GM21515 (cell line): Measurements from ENCODE around the gene TAOK2.
A peak's percentile ranks its signal among the peaks of the same experiment; 100 is the strongest.

ENCODE experiments used
- ATAC-seq: cut with Tn5 transposase; IDR thresholded peaks from one replicate; pipeline ENCODE4 v1.9.1; 2021; ENCODE audit not compliant: unreplicated experiment

TAOK2 gene

DNA sequence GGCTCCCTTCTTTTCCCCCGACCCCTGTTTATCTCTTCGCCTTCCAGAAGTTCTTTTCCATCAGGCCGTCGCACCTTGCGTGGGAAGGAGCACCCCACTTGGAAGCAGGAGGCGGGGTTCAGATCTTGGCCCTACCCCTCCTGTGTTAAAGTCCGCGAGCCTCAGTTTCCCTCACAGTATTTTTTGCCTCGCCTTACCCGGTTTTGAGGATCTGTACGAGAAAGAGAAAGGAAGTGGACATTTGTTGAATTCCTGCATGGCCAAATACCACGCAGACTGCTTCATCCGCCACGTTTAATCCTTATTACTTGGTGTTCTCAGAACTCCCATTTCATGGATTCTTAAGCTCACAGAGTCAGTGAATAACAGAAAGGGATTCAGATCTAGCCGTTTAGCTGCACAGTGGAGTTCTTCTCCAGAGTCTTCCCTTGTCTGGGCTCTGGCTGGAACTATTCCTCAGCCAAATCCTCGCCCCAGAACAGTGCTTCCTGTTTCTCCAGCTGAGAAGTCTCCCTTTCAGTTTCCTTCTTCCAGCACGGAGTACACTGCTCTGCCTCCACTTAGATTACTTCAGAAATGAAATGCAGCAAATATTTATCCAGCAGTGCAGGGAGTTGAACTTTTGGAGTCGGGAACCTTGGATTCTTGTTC is 11.2 kb upstream of the TAOK2 start:
- ATAC-seq = peak; percentile 4

- no peak for ATAC-seq
These were observed 10.5 kb upstream of the TAOK2 start for GRCh38 chr16:29963021-29963743.

- ATAC-seq = no peak
These were observed 5.5 kb upstream of the TAOK2 start for GRCh38 chr16:29968205-29968604.

DNA sequence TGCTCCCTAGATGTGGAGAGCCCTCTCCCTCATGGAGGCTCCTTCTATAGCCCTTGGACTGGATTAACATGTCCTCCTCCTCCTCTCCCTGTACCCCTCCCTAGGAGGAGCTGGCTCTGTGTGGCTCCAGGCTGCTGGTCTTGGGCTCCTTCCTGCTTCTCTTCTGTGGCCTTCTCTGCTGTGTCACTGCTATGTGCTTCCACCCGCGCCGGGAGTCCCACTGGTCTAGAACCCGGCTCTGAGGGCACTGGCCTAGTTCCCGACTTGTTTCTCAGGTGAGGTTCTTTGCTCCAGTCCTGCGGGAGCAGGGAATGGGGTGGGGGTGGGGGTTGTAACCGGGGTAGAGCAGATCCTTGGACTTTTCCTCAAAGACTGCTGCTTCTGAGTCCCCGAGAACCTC is 2.4 kb upstream of the TAOK2 start:
- ATAC-seq = no peak

- ATAC-seq = no peak
These were observed 1.2 kb upstream of the TAOK2 start for GRCh38 chr16:29972500-29972899.

DNA sequence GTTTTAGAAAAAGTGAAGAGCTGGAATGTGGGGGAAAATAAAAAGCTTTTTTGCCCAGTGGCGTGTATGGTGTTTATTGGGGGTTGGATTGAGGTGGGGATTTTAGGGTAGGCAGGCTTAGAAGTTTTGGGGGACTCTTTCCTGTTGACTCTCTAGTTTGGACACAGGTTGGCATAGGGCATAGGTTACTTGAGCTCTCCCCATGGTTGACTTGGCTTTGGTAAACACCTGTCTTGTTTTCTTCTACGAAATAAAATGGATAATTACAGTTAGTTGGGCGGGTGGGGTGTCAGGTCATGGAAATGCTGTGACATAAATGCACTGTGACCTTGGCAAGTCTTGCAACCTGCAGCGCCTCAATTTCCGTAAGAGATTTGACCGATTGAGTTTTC is 680 bp upstream of the TAOK2 start:
- ATAC-seq = no peak

DNA sequence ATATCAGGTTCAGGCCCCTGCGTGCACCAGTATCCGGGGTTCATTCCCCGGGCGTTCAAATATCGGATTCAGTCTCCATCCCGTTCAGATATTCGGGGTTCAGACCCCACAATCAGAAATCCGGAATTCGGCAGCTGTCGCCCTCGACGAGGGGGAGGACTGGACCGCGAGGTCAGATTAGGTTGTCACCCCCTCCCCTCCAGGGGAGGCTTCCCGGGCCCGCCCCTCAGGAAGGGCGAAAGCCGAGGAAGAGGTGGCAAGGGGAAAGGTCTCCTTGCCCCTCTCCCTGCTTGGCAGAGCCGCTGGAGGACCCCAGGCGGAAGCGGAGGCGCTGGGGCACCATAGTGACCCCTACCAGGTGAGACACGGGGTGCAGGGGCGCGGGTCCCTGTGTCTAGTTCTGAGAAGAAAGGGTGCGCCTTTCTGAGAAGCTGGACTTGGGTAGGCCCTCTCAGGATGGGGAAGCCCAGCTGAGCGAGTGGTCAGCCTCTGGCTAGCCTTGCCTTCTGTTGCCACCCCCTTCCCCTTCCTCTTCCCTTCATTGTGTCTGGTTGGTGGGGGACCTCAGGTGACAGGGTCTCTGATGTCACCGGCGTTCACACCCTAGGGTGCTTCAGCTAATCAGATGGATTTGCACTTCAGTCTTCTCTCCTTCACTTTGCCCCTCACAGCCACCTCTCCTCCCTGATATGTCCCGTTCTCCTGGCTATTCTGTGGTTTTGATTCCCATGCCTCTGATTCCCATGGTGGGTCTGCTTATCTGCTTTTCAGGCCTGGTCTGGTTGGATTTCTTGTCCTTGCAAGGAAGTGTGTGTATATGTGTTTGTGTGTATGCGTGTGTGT is 844 bp downstream of the TAOK2 start:
- ATAC-seq = no peak

GRCh38 chr16:29975134-29975538 is 1.5 kb downstream of the TAOK2 start:
- ATAC-seq = no peak

DNA sequence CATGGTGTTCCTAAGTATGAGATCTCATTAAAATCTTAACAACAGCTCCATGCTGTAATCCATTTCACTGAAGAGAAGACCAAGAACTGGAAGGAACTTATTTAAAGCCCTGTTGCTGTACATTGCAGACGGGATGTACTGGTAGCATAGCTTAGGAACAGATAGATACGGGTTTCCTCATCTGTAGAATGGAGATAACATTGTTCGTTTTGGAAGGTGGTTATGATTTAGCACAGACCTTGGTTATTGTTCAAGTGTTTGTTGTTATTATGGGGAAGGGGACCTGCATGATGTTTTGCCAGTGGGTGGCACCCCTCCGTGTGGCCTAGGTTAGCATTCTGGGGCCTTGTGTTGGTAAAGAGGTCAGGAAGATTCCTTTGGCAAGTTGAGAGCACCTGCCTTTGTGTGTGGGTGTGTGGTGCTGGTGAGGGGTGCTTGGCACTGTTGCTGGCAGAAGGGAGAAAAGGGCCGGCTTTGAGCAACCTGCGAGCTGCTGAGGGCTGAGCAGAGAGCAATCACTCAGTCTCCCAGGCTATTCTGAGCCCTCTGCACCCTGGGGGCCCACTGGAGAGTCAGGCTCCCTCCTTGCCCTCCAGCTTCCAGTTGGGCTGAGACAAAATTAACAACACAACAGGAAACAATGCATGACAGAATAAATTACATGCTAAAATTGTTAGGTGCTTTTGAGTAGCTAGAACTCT is 2.3 kb downstream of the TAOK2 start:
- ATAC-seq = no peak

GRCh38 chr16:29977063-29977825 is 3.6 kb downstream of the TAOK2 start:
- no peak for ATAC-seq

GRCh38 chr16:29978081-29978480 is 4.4 kb downstream of the TAOK2 start:
- ATAC-seq = no peak

DNA sequence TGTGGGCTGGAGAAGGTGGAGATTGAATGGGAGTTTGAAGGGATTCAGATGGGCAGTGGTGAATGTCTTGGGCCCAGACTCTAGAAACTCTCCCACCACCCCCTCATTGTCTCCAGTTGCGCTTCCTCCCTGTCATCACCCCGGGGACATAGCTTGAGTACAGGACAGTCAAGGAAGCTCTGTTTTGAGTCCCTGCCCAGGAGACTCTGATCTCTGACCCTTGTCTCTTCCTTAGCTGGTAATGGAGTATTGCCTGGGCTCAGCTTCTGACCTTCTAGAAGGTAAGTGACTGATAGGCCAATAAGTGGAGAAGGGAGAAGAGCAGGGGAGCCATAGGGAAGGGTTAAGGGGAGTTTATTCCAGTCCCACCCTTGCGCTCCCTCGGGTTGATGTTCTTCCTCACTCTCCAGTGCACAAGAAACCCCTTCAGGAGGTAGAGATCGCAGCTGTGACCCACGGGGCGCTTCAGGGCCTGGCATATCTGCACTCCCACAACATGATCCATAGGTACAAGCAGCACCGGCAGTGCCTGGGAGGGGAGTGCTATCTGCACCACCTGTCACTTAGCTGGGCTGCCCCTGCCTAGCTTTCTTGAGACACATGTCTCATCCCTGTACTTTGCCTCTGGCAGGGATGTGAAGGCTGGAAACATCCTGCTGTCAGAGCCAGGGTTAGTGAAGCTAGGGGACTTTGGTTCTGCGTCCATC is 5.0 kb downstream of the TAOK2 start:
- ATAC-seq = no peak

GRCh38 chr16:29982560-29983419 is 9.1 kb downstream of the TAOK2 start:
- ATAC-seq = no peak

DNA sequence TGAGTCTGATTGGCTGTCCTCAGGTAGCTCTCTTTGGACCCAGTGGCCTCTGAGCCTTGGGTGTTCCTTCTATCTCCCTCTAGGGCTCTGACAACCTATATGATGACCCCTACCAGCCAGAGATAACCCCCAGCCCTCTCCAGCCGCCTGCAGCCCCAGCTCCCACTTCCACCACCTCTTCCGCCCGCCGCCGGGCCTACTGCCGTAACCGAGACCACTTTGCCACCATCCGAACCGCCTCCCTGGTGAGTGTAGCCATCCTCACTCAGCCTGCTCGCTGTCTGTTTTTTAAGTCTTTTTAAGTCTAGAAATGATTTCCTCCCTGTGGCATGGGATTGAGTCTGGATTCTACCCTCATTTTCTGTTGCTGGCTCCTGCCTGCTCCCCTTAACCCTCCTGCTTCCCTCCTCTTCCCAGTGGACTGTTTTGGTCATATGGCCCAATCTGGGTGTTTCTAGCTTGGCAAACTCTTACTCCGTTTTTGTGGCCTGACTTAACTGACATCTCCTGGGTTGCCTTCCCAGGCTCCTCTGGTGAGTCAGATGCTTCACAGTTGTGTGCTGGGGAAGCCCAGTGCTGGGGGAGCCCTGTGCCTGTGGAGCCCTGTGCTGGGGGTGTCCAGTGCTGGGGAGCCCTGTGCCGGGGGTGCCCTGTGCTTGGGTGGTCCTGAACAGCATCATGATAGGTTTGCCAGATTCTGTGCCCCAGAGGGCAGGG is 9.9 kb downstream of the TAOK2 start:
- no peak for ATAC-seq

DNA sequence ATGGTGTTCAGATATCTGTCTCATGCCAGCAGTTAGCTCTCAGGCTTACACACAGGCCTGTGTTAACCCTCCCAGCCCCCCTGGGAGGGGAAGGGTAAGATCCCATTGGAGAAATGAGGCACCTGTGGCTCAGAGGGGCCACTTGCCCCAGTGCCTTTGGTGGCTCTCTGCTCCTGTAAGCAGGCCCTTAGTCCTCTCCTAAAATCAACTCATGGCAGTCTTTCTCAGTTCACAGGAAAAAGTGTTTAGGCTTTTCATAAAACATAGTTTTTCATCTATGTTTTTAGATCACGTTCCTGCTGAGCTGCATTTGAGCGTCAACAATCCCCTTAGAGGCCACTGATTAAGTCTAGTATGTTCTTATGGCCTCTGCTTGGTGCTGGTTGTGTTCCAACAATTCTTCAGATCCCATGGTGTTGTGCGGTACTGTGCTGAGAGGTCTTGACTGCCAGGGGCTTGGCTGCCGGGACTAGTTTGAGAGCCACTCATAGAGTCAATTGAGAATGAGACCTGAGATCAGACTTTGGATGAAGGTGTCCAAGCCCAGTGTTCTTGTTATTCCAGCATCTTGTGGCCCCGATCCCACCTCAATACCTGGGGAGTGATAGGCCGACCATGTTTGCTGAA is 10.6 kb downstream of the TAOK2 start:
- ATAC-seq = no peak

GRCh38 chr16:29984764-29985147 is 11.1 kb downstream of the TAOK2 start:
- ATAC-seq = no peak

DNA sequence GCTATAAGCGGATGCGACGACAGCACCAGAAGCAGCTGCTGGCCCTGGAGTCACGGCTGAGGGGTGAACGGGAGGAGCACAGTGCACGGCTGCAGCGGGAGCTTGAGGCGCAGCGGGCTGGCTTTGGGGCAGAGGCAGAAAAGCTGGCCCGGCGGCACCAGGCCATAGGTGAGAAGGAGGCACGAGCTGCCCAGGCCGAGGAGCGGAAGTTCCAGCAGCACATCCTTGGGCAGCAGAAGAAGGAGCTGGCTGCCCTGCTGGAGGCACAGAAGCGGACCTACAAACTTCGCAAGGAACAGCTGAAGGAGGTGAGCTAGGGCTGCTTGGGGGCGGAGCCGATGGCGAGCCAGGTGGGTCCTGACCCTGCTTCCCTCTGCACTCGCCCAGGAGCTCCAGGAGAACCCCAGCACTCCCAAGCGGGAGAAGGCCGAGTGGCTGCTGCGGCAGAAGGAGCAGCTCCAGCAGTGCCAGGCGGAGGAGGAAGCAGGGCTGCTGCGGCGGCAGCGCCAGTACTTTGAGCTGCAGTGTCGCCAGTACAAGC is 11.7 kb downstream of the TAOK2 start:
- ATAC-seq = no peak

DNA sequence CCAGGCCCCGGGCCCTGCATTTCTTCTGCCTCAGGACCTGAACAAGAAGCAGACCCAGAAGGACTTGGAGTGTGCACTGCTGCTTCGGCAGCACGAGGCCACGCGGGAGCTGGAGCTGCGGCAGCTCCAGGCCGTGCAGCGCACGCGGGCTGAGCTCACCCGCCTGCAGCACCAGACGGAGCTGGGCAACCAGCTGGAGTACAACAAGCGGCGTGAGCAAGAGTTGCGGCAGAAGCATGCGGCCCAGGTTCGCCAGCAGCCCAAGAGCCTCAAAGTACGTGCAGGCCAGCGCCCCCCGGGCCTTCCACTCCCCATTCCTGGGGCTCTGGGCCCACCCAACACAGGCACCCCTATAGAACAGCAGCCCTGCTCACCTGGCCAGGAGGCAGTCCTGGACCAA is 12.6 kb downstream of the TAOK2 start:
- no peak for ATAC-seq
